Breast epithelium (tissue), 4 donors: ENCODE measurements around the gene S100A4. TPM values are rescaled to one million over a fixed set of nuclear protein-coding genes. Genes with fewer than 3 reads are reported as not detected.
"Not testable (repeated sequence)": the region's sequence is repeated elsewhere in the genome, so short reads cannot be mapped to it uniquely, and the experiment has no call there.

ENCODE experiments used
- DNase-seq, 2 donors: peaks; one replicate each; pipeline ENCODE4 v3.0.0-alpha.2; 2019; ENCODE audit warnings: low spot score in 2 of 2
- H3K27ac ChIP-seq, 2 donors: fragments of 200-600 bp; sonication (generic) in 1 of 2; one replicate each; pipeline ENCODE4 v1.5.1; 2016 to 2019; ENCODE audit warnings: mild to moderate bottlenecking in 1 of 2
- H3K27me3 ChIP-seq, 2 donors: fragments of 200-600 bp; sonication (generic) in 1 of 2; one replicate each; pipeline versions ENCODE4 v1.5.1 to v1.6.0; 2017 to 2019; ENCODE audit warnings: control low read depth in 1 of 2, mild to moderate bottlenecking in 1 of 2
- H3K36me3 ChIP-seq: fragments of 200-600 bp; one replicate; pipeline ENCODE4 v1.5.1; 2019
- H3K4me1 ChIP-seq, 2 donors: fragments of 200-600 bp; sonication (generic); one replicate each; pipeline ENCODE4 v1.5.1; 2016 to 2019; ENCODE audit warnings: control low read depth in 1 of 2
- H3K4me3 ChIP-seq, 3 donors: fragments of 200-600 bp; sonication (generic); 1 replicate in 2 of 3; 2 replicates in 1 of 3; pipeline ENCODE4 v1.5.1; 2016 to 2019; ENCODE audit warnings: mild to moderate bottlenecking in 3 of 3, moderate library complexity in 2 of 3
- H3K9me3 ChIP-seq, 2 donors: fragments of 200-600 bp; sonication (generic) in 1 of 2; one replicate each; pipeline ENCODE4 v1.5.1; 2016 to 2019; ENCODE audit warnings: control low read depth in 1 of 2
- CTCF ChIP-seq, 3 donors: fragments of 450-650 bp; IDR thresholded peaks; one replicate each; pipeline ENCODE4 v1.5.1; 2016 to 2017; ENCODE audit warnings: antibody characterized with exemption in 3 of 3, mild to moderate bottlenecking in 3 of 3, moderate library complexity in 3 of 3
- POLR2A ChIP-seq: fragments of 450-650 bp; IDR thresholded peaks from one replicate; pipeline ENCODE4 v1.6.1; 2016; ENCODE audit warnings: antibody characterized with exemption, mild to moderate bottlenecking, moderate library complexity
- POLR2AphosphoS5 ChIP-seq, 3 donors: sonication (generic); formaldehyde crosslinking; IDR thresholded peaks; one replicate each; pipeline ENCODE4 v1.6.1; 2017; ENCODE audit warnings: antibody characterized with exemption in 3 of 3
- intact Hi-C: fragments of 100-400 bp; cut with DNase I; formaldehyde crosslinking; loops from one replicate; pipeline ENCODE4 v1.15.1; 2023; ENCODE audit warnings: low total_unique reads
- total RNA-seq, 3 donors: library from RNA; depleted of rRNA; stranded (reverse); fragments of >200 nt; gene quantifications; one replicate each; pipeline ENCODE4 v1.1.0, GENCODE V29; 2016

The S100A4 gene
- total RNA-seq, 3 donors from 2014 or later: 177 to 1,015 (median 198) TPM

- intact Hi-C loops: loop anchor here (10.0 kb wide), 1 partner anchor 47 kb away; the partner anchor contains the start of genes S100A1 and S100A13
- Histone ChIP-seq H3K36me3 (no peaks in the 10 kb centered on the region), H3K4me1 (no peaks in the 10 kb centered on the region), H3K9me3 (no peaks in the 10 kb centered on the region), H3K4me3 (no peak overlapping the region), H3K27ac (no peak overlapping the region), H3K27me3 (no peaks in the 10 kb centered on the region)
- TF ChIP-seq POLR2AphosphoS5 (IDR thresholded peaks at IDR 0.05) (no peak), CTCF (IDR thresholded peaks at IDR 0.05) (no peak), POLR2A (no peak)
- DNase-seq: no peak
Measured at GRCh38 chr1:153577624-153578051, 32.0 kb upstream of the S100A4 start.

- TF ChIP-seq POLR2AphosphoS5 (IDR thresholded peaks at IDR 0.05): no peak
- TF ChIP-seq CTCF (IDR thresholded peaks at IDR 0.05): no peak
- no peak for TF ChIP-seq POLR2A
- intact Hi-C loops: loop anchor here (10.0 kb wide), 1 partner anchor 48 kb away; the partner anchor contains the start of genes S100A1 and S100A13
Measured at GRCh38 chr1:153577138-153577537, 31.5 kb upstream of the S100A4 start.

GRCh38 chr1:153575497-153575896 lies 29.9 kb upstream of the S100A4 start:
- intact Hi-C loops: loop anchor here (10.0 kb wide), 1 partner anchor 49 kb away; the partner anchor contains the start of genes S100A1 and S100A13

More at GRCh38 chr1:153577138-153577537, 31.5 kb upstream of the S100A4 start:
- Histone ChIP-seq H3K27ac (no peak overlapping the region), H3K4me1 (no peaks in the 10 kb centered on the region), H3K27me3 (no peaks in the 10 kb centered on the region), H3K36me3 (no peaks in the 10 kb centered on the region), H3K4me3 (no peak overlapping the region), H3K9me3 (no peaks in the 10 kb centered on the region)
- DNase-seq: no peak

GRCh38 chr1:153575081-153575491 lies 29.5 kb upstream of the S100A4 start:
- not testable (repeated sequence) for H3K4me1 ChIP-seq, H3K4me3 ChIP-seq, H3K27ac ChIP-seq, H3K9me3 ChIP-seq, H3K27me3 ChIP-seq, DNase-seq, H3K36me3 ChIP-seq
- intact Hi-C loops: loop anchor here (10.0 kb wide), 1 partner anchor 50 kb away; the partner anchor contains the start of genes S100A1 and S100A13

More at GRCh38 chr1:153575497-153575896, 29.9 kb upstream of the S100A4 start:
- not testable (repeated sequence) for DNase-seq, H3K9me3 ChIP-seq, H3K27ac ChIP-seq, H3K36me3 ChIP-seq, H3K4me1 ChIP-seq, H3K27me3 ChIP-seq, H3K4me3 ChIP-seq

- Histone ChIP-seq H3K9me3 (no peaks in the 10 kb centered on the region), H3K4me3 (no peak overlapping the region), H3K36me3 (no peaks in the 10 kb centered on the region), H3K27ac (peak overlapping the region; percentile 71 to 84), H3K27me3 (no peaks in the 10 kb centered on the region), H3K4me1 (no peaks in the 10 kb centered on the region)
- DNase-seq: no peak
- TF ChIP-seq POLR2AphosphoS5 (IDR thresholded peaks at IDR 0.05) (no peak), POLR2A (no peak), CTCF (IDR thresholded peaks at IDR 0.05) (no peak)
- intact Hi-C loops: loop anchor here (10.0 kb wide), 1 partner anchor 51 kb away; the partner anchor contains the start of genes S100A1 and S100A13
Measured at GRCh38 chr1:153573351-153573750, 27.7 kb upstream of the S100A4 start.

GRCh38 chr1:153572569-153573015 lies 27.0 kb upstream of the S100A4 start:
- intact Hi-C loops: loop anchor here (10.0 kb wide), 1 partner anchor 52 kb away; the partner anchor contains the start of genes S100A1 and S100A13
- H3K9me3 ChIP-seq: no peaks in the 10 kb centered on the region
- peak; percentile 83 to 89 for DNase-seq

More at GRCh38 chr1:153572569-153573015, 27.0 kb upstream of the S100A4 start:
- Histone ChIP-seq H3K36me3 (no peaks in the 10 kb centered on the region), H3K27ac (peak overlapping the region; percentile 71 to 84), H3K4me3 (no peak overlapping the region), H3K27me3 (no peaks in the 10 kb centered on the region), H3K4me1 (peaks cover 0 to 8% of the 10 kb centered on the region in 2 donors)
- TF ChIP-seq POLR2A: no peak
- peak; percentile 28 to 81 (median 74) for TF ChIP-seq POLR2AphosphoS5 (IDR thresholded peaks at IDR 0.05)
- peak; percentile 31 to 91 (median 84) for TF ChIP-seq CTCF (IDR thresholded peaks at IDR 0.05)
